ENCODE results near the gene ZNF714.

- no peak for TF ChIP-seq CTCF (IDR thresholded peaks at IDR 0.05 in 2 of 3, conservative IDR thresholded peaks at IDR 0.05 in 1 of 3; ENCODE audit: borderline replicate concordance in 1 of 3, insufficient read depth in 1 of 3, low read depth in 2 of 3, low read length in 2 of 3)
- TF ChIP-seq POLR2A (IDR thresholded peaks at IDR 0.05; ENCODE audit: borderline replicate concordance, extremely low read depth, insufficient read depth, insufficient read length) = no peak
- no peak for TF ChIP-seq ATF3 (IDR thresholded peaks at IDR 0.05)
- TF ChIP-seq EZH2 (IDR thresholded peaks at IDR 0.05) = no peak
- no peak for TF ChIP-seq MAX (IDR thresholded peaks at IDR 0.05)
- no peak for TF ChIP-seq YY1 (IDR thresholded peaks at IDR 0.05; ENCODE audit: extremely low read depth, insufficient replicate concordance, low read depth, low read length)
- no peak for TF ChIP-seq ZNF274 (IDR thresholded peaks at IDR 0.05; ENCODE audit: low read depth, low read length)
- no peak for TF ChIP-seq CEBPB (IDR thresholded peaks at IDR 0.05; ENCODE audit: low read depth)
- no peak for TF ChIP-seq SIN3A (IDR thresholded peaks at IDR 0.05; ENCODE audit: low read depth)
- TF ChIP-seq REST (IDR thresholded peaks at IDR 0.05; ENCODE audit: low read depth) = no peak
- TF ChIP-seq TCF7L2 (IDR thresholded peaks at IDR 0.05; ENCODE audit: borderline replicate concordance, extremely low read depth, insufficient read depth, insufficient read length) = no peak
- no peak for TF ChIP-seq POLR2AphosphoS5 (IDR thresholded peaks at IDR 0.05; ENCODE audit: low read depth, low read length)
- no peak for TF ChIP-seq EZH2phosphoT487 (IDR thresholded peaks at IDR 0.05; ENCODE audit: borderline replicate concordance)
Measured at GRCh38 chr19:21143854-21144253, 61.9 kb downstream of the ZNF714 start.

Measured in HCT116 (cell line).